GM23248 (cell line): ENCODE data around the gene NOS1.

ENCODE experiments used
- EZH2 ChIP-seq: fragments of 200-600 bp; sonication (generic); IDR thresholded peaks from 2 replicates; pipeline ENCODE4 v1.6.1; 2018; ENCODE audit warnings: antibody characterized with exemption, mild to moderate bottlenecking; ENCODE audit not compliant: insufficient read depth, poor library complexity, severe bottlenecking
- EZH2phosphoT487 ChIP-seq: fragments of 200-600 bp; sonication (generic); IDR thresholded peaks from 2 replicates; pipeline ENCODE4 v1.6.1; 2018; ENCODE audit warnings: antibody characterized with exemption, moderate library complexity, mild to moderate bottlenecking, low read depth; ENCODE audit not compliant: insufficient read depth

GRCh38 chr12:117225179-117225578 lies 136.2 kb downstream of the NOS1 start:
- no peak for TF ChIP-seq EZH2
- no peak for TF ChIP-seq EZH2phosphoT487
